Measurements from ENCODE around the gene LRRC75A. TPM values are rescaled to one million over a fixed set of nuclear protein-coding genes. Genes with fewer than 3 reads are reported as not detected.

The LRRC75A gene
- total and polyA plus RNA-seq, 2 of the 13 experiments (the other 11 are each of a cell fraction or from before 2014, with no cell fraction given) = 0.03 TPM; not detected in 1

DNA sequence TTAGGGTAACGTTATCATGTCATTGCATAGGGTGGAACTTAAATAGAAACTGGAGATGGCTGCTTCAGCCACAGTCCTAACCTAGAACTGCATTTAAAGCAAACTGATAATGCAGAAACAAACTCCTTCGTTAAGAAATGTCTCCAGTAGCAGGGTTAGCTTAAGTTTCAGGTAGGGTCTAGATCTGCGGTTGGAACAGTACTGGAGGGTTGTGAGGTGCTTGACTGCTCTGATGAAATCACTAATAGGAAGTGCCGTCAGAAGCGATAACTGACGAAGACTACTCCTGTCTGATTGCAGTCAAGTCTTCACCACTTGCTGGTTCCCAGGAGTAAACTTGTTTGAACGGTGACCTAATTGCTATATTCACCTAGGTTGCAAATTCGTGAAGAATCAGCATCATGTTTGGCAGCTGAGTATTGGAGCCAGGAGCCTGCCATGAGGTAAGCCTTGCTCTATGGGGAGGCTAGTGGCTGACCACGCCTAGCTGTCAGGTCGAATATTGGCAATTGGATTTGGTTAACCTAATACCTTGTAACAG lies 52.1 kb downstream of the LRRC75A start (continued):
- TF ChIP-seq, protein P1, sequence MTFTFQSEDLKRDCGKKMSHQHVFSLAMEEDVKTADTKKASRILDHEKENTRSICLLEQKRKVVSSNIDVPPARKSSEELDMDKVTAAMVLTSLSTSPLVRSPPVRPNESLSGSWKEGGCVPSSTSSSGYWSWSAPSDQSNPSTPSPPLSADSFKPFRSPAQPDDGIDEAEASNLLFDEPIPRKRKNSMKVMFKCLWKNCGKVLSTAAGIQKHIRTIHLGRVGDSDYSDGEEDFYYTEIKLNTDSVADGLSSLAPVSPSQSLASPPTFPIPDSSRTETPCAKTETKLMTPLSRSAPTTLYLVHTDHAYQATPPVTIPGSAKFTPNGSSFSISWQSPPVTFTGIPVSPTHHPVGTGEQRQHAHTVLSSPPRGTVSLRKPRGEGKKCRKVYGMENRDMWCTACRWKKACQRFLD (CRISPR knock-in tag; IDR thresholded peaks at IDR 0.05; ENCODE audit: borderline replicate concordance) = no peak
- TF ChIP-seq ZNF589 (CRISPR knock-in tag; conservative IDR thresholded peaks at IDR 0.05) = peak; percentile 69; the same call in 1 of the 2 replicates
- TF ChIP-seq MAFF (IDR thresholded peaks at IDR 0.05; ENCODE audit: low read depth, low read length) = no peak
- TF ChIP-seq ZSCAN9 (CRISPR knock-in tag; IDR thresholded peaks at IDR 0.05; ENCODE audit: borderline replicate concordance) = peak; percentile 5; the same call in 1 of the 2 replicates
- TF ChIP-seq RELA (CRISPR knock-in tag; IDR thresholded peaks at IDR 0.05) = no peak

DNA sequence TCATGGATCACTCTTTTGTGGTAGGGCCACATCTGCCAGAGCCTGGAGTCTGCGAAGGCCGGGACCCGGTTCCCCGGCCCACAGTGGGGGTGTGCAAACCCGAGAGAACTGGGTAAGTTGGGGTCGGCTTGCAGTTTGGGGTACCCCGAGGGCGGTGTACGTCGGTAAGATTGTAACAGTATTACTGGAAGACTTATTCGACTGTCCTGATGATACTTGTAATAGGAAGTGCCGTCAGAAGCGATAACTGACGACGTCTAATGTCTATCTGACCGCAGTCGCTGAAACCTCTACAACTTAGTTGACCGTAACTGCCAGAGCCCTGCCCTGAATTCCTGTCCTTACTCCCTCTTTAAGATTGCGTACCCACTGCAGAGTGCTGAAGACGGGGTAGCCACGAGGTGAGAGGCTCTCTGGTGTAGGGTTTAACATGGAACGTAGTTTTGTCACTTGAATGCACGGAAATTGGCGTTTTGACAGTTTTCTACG lies 52.6 kb downstream of the LRRC75A start:
- peaks cover 39% of the 10 kb centered on the region for H3K79me2 ChIP-seq (ENCODE audit: insufficient read depth, low read length)
- H3K36me3 ChIP-seq (replicated peaks in 1 of 2; ENCODE audit: control insufficient read depth in 1 of 2, insufficient read depth in 2 of 2, low read length in 2 of 2) = peaks cover 16 to 42% of the 10 kb centered on the region in 2 experiments
- no peaks in the 10 kb centered on the region for H3K9me3 ChIP-seq (ENCODE audit: low read length)
- peaks cover 46% of the 10 kb centered on the region for H4K20me1 ChIP-seq (ENCODE audit: insufficient read depth, low read length)
- H3K27ac ChIP-seq (ENCODE audit: extremely low read length, insufficient read depth, low read length) = peak overlapping the region; percentile 89
- no peak for DNase-seq (ENCODE audit: low spot score)
- peaks cover 84% of the 10 kb centered on the region for H3K4me1 ChIP-seq (ENCODE audit: insufficient read depth, low read length)
- intact Hi-C loops (cut with micrococcal nuclease; ENCODE audit: unreplicated experiment) (no loop called here), in situ Hi-C loops (cut with HindIII; ENCODE audit: extremely low pct_ligation_motif_present, low pct_unique_long_range_greater_than_20kb) (no loop called here)
- TSS peak; percentile 72 for BruUV-seq (replicated peaks)
- no peak for ATAC-seq
- peak overlapping the region; percentile 96 for H3K4me2 ChIP-seq (ENCODE audit: low read depth, low read length)
- ChIA-PET CTCF (ENCODE audit: low intra/inter-chr PET ratio, low total read pairs) (no interaction called here), POLR2A (interaction anchor here (0.6 to 10.1 kb wide), 29 partner anchors 8 to 322 kb away, joined by 3 to 159 read pairs (median 10); partner anchors contain the start of genes CENPV, TRPV2 and UBB)
- H2AFZ ChIP-seq (ENCODE audit: low read length) = no peak overlapping the region
- WGBS (ENCODE audit: low lambda C conversion rate) = under 1% methylated on average over 25 of the region's 25 CpGs
- H3K4me3 ChIP-seq (replicated peaks in 1 of 3; ENCODE audit: insufficient read depth in 1 of 3, low read depth in 2 of 3, low read length in 3 of 3) = peak overlapping the region; percentile 91 to 94 (median 93)
- no peak for FAIRE-seq
- no peaks in the 10 kb centered on the region; a peak in 1 of 5 replicates for H3K27me3 ChIP-seq (ENCODE audit: control insufficient read depth in 1 of 2, insufficient read depth in 2 of 2, low read length in 2 of 2)
- H3K9ac ChIP-seq (ENCODE audit: insufficient read depth, low read depth, low read length) = peak overlapping the region; percentile 98
- TF ChIP-seq SKI (IDR thresholded peaks at IDR 0.05; ENCODE audit: partially characterized antibody) = no peak
- 0 out of 2 replicates have a peak, but pooled peaks have one; percentile 2 for TF ChIP-seq ZNF891 (CRISPR knock-in tag; IDR thresholded peaks at IDR 0.05)
- TF ChIP-seq ZNF160 (CRISPR knock-in tag; IDR thresholded peaks at IDR 0.05) = peak; percentile 16; the same call in 1 of the 2 replicates
- no peak for TF ChIP-seq ZNF256 (CRISPR knock-in tag; conservative IDR thresholded peaks at IDR 0.05)
- TF ChIP-seq, protein P2, sequence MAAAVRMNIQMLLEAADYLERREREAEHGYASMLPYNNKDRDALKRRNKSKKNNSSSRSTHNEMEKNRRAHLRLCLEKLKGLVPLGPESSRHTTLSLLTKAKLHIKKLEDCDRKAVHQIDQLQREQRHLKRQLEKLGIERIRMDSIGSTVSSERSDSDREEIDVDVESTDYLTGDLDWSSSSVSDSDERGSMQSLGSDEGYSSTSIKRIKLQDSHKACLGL (CRISPR knock-in tag; IDR thresholded peaks at IDR 0.05) = no peak
- 0 out of 2 replicates have a peak, but pooled peaks have one; percentile 44 for TF ChIP-seq KLF13 (CRISPR knock-in tag; IDR thresholded peaks at IDR 0.05)
- TF ChIP-seq ZNF343 (CRISPR knock-in tag; IDR thresholded peaks at IDR 0.05) = peak; percentile 12; the same call in 1 of the 2 replicates
- TF ChIP-seq HDAC1 (CRISPR knock-in tag; IDR thresholded peaks at IDR 0.05) = no peak
- TF ChIP-seq, protein P3, sequence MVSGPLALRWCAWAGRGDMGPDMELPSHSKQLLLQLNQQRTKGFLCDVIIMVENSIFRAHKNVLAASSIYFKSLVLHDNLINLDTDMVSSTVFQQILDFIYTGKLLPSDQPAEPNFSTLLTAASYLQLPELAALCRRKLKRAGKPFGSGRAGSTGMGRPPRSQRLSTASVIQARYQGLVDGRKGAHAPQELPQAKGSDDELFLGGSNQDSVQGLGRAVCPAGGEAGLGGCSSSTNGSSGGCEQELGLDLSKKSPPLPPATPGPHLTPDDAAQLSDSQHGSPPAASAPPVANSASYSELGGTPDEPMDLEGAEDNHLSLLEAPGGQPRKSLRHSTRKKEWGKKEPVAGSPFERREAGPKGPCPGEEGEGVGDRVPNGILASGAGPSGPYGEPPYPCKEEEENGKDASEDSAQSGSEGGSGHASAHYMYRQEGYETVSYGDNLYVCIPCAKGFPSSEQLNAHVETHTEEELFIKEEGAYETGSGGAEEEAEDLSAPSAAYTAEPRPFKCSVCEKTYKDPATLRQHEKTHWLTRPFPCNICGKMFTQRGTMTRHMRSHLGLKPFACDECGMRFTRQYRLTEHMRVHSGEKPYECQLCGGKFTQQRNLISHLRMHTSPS (CRISPR knock-in tag; IDR thresholded peaks at IDR 0.05; ENCODE audit: low read depth) = 0 out of 2 replicates have a peak, but pooled peaks have one; percentile 9
- TF ChIP-seq, protein P4, sequence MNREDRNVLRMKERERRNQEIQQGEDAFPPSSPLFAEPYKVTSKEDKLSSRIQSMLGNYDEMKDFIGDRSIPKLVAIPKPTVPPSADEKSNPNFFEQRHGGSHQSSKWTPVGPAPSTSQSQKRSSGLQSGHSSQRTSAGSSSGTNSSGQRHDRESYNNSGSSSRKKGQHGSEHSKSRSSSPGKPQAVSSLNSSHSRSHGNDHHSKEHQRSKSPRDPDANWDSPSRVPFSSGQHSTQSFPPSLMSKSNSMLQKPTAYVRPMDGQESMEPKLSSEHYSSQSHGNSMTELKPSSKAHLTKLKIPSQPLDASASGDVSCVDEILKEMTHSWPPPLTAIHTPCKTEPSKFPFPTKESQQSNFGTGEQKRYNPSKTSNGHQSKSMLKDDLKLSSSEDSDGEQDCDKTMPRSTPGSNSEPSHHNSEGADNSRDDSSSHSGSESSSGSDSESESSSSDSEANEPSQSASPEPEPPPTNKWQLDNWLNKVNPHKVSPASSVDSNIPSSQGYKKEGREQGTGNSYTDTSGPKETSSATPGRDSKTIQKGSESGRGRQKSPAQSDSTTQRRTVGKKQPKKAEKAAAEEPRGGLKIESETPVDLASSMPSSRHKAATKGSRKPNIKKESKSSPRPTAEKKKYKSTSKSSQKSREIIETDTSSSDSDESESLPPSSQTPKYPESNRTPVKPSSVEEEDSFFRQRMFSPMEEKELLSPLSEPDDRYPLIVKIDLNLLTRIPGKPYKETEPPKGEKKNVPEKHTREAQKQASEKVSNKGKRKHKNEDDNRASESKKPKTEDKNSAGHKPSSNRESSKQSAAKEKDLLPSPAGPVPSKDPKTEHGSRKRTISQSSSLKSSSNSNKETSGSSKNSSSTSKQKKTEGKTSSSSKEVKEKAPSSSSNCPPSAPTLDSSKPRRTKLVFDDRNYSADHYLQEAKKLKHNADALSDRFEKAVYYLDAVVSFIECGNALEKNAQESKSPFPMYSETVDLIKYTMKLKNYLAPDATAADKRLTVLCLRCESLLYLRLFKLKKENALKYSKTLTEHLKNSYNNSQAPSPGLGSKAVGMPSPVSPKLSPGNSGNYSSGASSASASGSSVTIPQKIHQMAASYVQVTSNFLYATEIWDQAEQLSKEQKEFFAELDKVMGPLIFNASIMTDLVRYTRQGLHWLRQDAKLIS (CRISPR knock-in tag; IDR thresholded peaks at IDR 0.05) = peak; percentile 87
